Gastrocnemius medialis (tissue), 4 donors: ENCODE results near the gene RNU5D-1. TPM values are rescaled to one million over a fixed set of nuclear protein-coding genes. Genes with fewer than 3 reads are reported as not detected.

ENCODE experiments used
- ATAC-seq, 2 donors: fragments of 150-250 bp; one replicate each; pipeline ENCODE4 v1.9.1; 2016
- DNase-seq, 2 donors: peaks; one replicate each; pipeline ENCODE4 v3.0.0-alpha.2; 2019
- H3K27ac ChIP-seq, 4 donors: fragments of 200-600 bp; sonication (generic); 1 replicate in 1 of 4; 2 replicates in 3 of 4; pipeline ENCODE4 v1.5.1; 2016 to 2018; ENCODE audit warnings: mild to moderate bottlenecking in 2 of 4, moderate library complexity in 1 of 4
- H3K27me3 ChIP-seq, 3 donors: fragments of 200-600 bp; sonication (generic) in 2 of 3; 1 replicate in 1 of 3; 2 replicates in 2 of 3; pipeline versions ENCODE4 v1.5.1 to v1.6.0; 2016 to 2019; ENCODE audit warnings: mild to moderate bottlenecking in 1 of 3, moderate library complexity in 1 of 3
- H3K36me3 ChIP-seq, 2 donors: fragments of 200-600 bp; sonication (generic) in 1 of 2; one replicate each; pipeline ENCODE4 v1.5.1; 2017 to 2018
- H3K4me1 ChIP-seq, 2 donors: fragments of 200-600 bp; sonication (generic) in 1 of 2; one replicate each; pipeline ENCODE4 v1.5.1; 2016 to 2017; ENCODE audit warnings: mild to moderate bottlenecking in 2 of 2
- H3K4me3 ChIP-seq, 4 donors: fragments of 200-600 bp; sonication (generic) in 3 of 4; 1 replicate in 1 of 4; 2 replicates in 3 of 4; pipeline ENCODE4 v1.5.1; 2016 to 2019; ENCODE audit warnings: mild to moderate bottlenecking in 2 of 4
- H3K9me3 ChIP-seq, 3 donors: fragments of 200-600 bp; sonication (generic) in 2 of 3; 1 replicate in 1 of 3; 2 replicates in 2 of 3; pipeline ENCODE4 v1.5.1; 2016 to 2019
- POLR2A ChIP-seq, 2 donors: fragments of 450-650 bp; IDR thresholded peaks; one replicate each; pipeline ENCODE4 v1.6.1; 2017; ENCODE audit warnings: antibody characterized with exemption in 2 of 2, mild to moderate bottlenecking in 2 of 2, moderate library complexity in 2 of 2
- in situ Hi-C, 4 donors: fragments of 200-750 bp; cut with MboI; loops; one replicate each; pipeline versions ENCODE4 v1.15.0 to v1.8.0; 2017; ENCODE audit warnings: low sequenced_read_pairs in 4 of 4
- intact Hi-C: fragments of 100-400 bp; cut with DNase I; formaldehyde crosslinking; loops from one replicate; pipeline ENCODE4 v1.15.1; 2023; ENCODE audit warnings: low total_unique reads
- total RNA-seq, 4 donors: library from RNA; depleted of rRNA; stranded (reverse); fragments of >200 nt; gene quantifications; one replicate each; pipeline versions ENCODE4 v1.1.0 to v1.2.3, GENCODE V29; 2016
- TF ChIP-seq, protein P1 (sequence below), 5 experiments: fragments of 450-650 bp in 3 of 5; fragments of 200-600 bp in 2 of 5; sonication (generic) in 2 of 5; IDR thresholded peaks in 4 of 5; conservative IDR thresholded peaks in 1 of 5; 1 replicate in 4 of 5; 2 replicates in 1 of 5; pipeline ENCODE4 v1.5.1; 2016 to 2019; ENCODE audit warnings: antibody characterized with exemption in 5 of 5, mild to moderate bottlenecking in 3 of 5, moderate library complexity in 3 of 5

RNU5D-1 gene
- total RNA-seq, 4 donors from 2014 or later, result not detected

DNA sequence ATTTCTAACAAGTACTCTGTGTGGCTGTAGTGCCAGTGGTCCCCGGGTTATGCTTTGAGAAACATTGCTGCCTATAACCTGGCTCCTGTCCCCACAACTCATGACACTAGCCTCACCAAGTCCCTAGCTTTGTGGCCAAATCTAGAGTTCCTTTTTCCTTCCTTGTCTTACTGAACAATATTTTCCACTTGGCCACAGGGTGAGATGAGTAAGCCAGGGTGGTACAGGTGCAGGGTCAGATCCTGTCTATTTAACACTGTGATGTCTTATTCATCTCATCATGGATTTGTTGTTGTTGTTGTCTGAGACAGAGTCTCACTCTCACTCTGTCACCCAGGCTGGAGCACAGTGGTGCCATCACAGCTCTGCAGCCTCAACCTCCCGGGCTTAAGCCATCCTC lies 37.8 kb downstream of the RNU5D-1 start:
- in situ Hi-C loops, result no loop called here
- Histone ChIP-seq H3K4me1 (no peaks in the 10 kb centered on the region), H3K9me3 (no peaks in the 10 kb centered on the region), H3K36me3 (no peaks in the 10 kb centered on the region), H3K27me3 (no peaks in the 10 kb centered on the region), H3K4me3 (no peak overlapping the region), H3K27ac (no peak overlapping the region)
- intact Hi-C loops, result no loop called here
- ATAC-seq, result no peak
- no peak for DNase-seq
- TF ChIP-seq POLR2A (IDR thresholded peaks at IDR 0.05), result no peak

DNA sequence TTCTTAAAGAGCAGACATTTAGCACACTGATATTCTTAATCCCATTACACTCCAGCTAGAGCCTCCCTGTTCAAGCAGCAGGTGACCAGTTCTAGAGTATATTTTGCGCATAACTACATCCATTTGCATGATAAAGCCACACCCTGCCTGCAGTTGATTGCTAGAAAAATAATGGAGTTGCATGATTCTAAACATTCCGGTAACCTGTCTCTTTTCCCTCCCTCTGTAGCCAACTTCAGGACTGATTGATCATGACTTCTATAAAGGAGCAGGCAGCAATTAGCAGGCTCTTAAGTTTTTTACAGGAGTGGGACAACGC lies 41.6 kb downstream of the RNU5D-1 start:
- no peak for DNase-seq
- Histone ChIP-seq H3K27me3 (no peaks in the 10 kb centered on the region), H3K4me1 (no peaks in the 10 kb centered on the region), H3K9me3 (no peaks in the 10 kb centered on the region), H3K4me3 (no peak overlapping the region), H3K27ac (no peak overlapping the region), H3K36me3 (no peaks in the 10 kb centered on the region)
- no peak for ATAC-seq
- TF ChIP-seq, protein P1, sequence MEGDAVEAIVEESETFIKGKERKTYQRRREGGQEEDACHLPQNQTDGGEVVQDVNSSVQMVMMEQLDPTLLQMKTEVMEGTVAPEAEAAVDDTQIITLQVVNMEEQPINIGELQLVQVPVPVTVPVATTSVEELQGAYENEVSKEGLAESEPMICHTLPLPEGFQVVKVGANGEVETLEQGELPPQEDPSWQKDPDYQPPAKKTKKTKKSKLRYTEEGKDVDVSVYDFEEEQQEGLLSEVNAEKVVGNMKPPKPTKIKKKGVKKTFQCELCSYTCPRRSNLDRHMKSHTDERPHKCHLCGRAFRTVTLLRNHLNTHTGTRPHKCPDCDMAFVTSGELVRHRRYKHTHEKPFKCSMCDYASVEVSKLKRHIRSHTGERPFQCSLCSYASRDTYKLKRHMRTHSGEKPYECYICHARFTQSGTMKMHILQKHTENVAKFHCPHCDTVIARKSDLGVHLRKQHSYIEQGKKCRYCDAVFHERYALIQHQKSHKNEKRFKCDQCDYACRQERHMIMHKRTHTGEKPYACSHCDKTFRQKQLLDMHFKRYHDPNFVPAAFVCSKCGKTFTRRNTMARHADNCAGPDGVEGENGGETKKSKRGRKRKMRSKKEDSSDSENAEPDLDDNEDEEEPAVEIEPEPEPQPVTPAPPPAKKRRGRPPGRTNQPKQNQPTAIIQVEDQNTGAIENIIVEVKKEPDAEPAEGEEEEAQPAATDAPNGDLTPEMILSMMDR (IDR thresholded peaks at IDR 0.05 in 4 of 5, conservative IDR thresholded peaks at IDR 0.05 in 1 of 5), result no peak
- no peak for TF ChIP-seq POLR2A (IDR thresholded peaks at IDR 0.05)
- intact Hi-C loops (no loop called here), in situ Hi-C loops (no loop called here)

DNA sequence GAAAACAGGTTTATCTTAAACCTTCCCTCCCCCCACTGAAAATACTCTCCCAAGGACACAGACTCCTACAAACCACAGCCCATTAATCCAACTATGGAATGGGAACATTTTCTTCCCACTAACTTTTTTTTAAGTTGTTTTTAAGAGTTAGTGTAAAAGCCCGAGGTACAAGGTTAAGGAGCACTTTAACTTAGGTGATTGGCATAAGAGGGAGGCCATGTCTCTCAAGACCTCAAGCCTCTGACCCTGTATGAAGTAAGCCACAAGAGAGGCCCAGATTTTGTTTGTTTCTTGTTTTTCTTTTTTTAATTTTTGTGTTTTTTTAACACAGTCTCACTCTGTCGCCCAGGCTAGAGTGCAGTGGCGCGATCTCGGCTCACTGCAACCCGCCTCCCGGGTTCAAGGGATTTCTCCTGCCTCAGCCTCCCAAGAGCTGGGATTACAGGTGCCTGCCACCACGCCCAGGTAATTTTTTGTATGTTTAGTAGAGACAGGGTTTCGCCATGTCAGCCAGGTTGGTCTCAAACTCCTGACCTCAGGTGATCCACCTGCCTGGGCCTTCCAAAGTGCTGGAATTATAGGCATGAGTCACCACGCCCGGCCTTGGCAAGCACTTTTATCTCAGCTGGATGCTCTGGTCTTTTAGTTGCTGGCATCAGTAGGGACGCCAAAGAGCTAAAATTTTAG lies 42.1 kb downstream of the RNU5D-1 start:
- intact Hi-C loops, result no loop called here

DNA sequence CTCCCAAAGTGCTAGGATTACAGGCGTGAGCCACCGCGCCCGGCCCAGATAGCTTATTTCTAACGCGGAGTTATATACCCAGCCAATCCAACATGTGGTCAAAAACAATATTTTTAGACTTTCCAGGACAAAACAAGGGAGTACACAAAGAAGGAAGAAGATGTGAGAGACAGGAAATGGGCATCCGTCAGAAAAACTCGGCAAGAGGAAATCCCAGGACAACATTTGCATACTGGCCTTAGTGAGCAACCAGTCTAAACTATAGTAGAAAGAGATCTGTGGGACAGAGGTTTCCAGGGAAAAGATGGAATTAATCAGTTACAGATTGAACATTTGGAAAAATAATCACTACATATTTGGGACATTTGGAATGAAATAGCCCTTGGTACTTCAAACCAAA lies 45.1 kb downstream of the RNU5D-1 start:
- Histone ChIP-seq H3K27ac (no peak overlapping the region), H3K9me3 (no peaks in the 10 kb centered on the region), H3K36me3 (no peaks in the 10 kb centered on the region), H3K4me3 (no peak overlapping the region), H3K27me3 (no peaks in the 10 kb centered on the region), H3K4me1 (no peaks in the 10 kb centered on the region)
- intact Hi-C loops (no loop called here), in situ Hi-C loops (no loop called here)
- no peak for DNase-seq
- TF ChIP-seq POLR2A (IDR thresholded peaks at IDR 0.05), result no peak
- TF ChIP-seq, protein P1 (IDR thresholded peaks at IDR 0.05 in 4 of 5, conservative IDR thresholded peaks at IDR 0.05 in 1 of 5), result no peak
- ATAC-seq, result no peak

More for the DNA sequence above, 42.1 kb downstream of the RNU5D-1 start:
- Histone ChIP-seq H3K27me3 (no peaks in the 10 kb centered on the region), H3K36me3 (no peaks in the 10 kb centered on the region), H3K9me3 (no peaks in the 10 kb centered on the region), H3K4me1 (no peaks in the 10 kb centered on the region), H3K4me3 (no peak overlapping the region), H3K27ac (no peak overlapping the region)
- in situ Hi-C loops, result no loop called here
- DNase-seq (no peak), ATAC-seq (no peak)
- TF ChIP-seq, protein P1 (IDR thresholded peaks at IDR 0.05 in 4 of 5, conservative IDR thresholded peaks at IDR 0.05 in 1 of 5), result no peak
- TF ChIP-seq POLR2A (IDR thresholded peaks at IDR 0.05), result no peak

DNA sequence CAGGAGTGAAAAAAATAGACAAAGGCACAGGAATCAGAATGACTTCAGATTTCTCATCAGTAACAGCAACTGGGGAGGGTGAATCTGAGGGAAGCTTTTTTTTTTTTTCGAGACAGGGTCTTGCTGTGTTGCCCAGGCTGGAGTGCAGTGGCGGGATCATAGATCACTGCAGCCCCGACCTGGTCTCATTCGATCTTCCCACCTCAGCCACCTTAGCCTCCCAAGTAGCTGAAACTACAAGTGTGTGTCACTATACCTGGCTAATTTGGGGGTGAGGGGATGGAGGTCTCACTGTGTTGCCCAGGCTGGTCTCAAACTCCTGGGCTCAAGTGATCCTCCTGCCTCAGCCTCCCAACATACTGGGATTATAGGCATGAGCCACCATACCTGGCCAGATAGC lies 45.8 kb downstream of the RNU5D-1 start:
- in situ Hi-C loops (no loop called here), intact Hi-C loops (no loop called here)
- H3K36me3 ChIP-seq, result no peaks in the 10 kb centered on the region
- ATAC-seq, result no peak
- DNase-seq, result no peak
- no peaks in the 10 kb centered on the region for H3K4me1 ChIP-seq
- no peak overlapping the region for H3K27ac ChIP-seq
- H3K27me3 ChIP-seq, result no peaks in the 10 kb centered on the region
- H3K9me3 ChIP-seq, result no peaks in the 10 kb centered on the region
- no peak overlapping the region for H3K4me3 ChIP-seq
- TF ChIP-seq, protein P1 (IDR thresholded peaks at IDR 0.05 in 4 of 5, conservative IDR thresholded peaks at IDR 0.05 in 1 of 5), result no peak
- no peak for TF ChIP-seq POLR2A (IDR thresholded peaks at IDR 0.05)
